Measurements from ENCODE around the gene ALMS1.
"Not testable (repeated sequence)": the region's sequence is repeated elsewhere in the genome, so short reads cannot be mapped to it uniquely, and the experiment has no call there.

ALMS1 gene, protein sequence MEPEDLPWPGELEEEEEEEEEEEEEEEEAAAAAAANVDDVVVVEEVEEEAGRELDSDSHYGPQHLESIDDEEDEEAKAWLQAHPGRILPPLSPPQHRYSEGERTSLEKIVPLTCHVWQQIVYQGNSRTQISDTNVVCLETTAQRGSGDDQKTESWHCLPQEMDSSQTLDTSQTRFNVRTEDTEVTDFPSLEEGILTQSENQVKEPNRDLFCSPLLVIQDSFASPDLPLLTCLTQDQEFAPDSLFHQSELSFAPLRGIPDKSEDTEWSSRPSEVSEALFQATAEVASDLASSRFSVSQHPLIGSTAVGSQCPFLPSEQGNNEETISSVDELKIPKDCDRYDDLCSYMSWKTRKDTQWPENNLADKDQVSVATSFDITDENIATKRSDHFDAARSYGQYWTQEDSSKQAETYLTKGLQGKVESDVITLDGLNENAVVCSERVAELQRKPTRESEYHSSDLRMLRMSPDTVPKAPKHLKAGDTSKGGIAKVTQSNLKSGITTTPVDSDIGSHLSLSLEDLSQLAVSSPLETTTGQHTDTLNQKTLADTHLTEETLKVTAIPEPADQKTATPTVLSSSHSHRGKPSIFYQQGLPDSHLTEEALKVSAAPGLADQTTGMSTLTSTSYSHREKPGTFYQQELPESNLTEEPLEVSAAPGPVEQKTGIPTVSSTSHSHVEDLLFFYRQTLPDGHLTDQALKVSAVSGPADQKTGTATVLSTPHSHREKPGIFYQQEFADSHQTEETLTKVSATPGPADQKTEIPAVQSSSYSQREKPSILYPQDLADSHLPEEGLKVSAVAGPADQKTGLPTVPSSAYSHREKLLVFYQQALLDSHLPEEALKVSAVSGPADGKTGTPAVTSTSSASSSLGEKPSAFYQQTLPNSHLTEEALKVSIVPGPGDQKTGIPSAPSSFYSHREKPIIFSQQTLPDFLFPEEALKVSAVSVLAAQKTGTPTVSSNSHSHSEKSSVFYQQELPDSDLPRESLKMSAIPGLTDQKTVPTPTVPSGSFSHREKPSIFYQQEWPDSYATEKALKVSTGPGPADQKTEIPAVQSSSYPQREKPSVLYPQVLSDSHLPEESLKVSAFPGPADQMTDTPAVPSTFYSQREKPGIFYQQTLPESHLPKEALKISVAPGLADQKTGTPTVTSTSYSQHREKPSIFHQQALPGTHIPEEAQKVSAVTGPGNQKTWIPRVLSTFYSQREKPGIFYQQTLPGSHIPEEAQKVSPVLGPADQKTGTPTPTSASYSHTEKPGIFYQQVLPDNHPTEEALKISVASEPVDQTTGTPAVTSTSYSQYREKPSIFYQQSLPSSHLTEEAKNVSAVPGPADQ (N-terminal part only)

DNA sequence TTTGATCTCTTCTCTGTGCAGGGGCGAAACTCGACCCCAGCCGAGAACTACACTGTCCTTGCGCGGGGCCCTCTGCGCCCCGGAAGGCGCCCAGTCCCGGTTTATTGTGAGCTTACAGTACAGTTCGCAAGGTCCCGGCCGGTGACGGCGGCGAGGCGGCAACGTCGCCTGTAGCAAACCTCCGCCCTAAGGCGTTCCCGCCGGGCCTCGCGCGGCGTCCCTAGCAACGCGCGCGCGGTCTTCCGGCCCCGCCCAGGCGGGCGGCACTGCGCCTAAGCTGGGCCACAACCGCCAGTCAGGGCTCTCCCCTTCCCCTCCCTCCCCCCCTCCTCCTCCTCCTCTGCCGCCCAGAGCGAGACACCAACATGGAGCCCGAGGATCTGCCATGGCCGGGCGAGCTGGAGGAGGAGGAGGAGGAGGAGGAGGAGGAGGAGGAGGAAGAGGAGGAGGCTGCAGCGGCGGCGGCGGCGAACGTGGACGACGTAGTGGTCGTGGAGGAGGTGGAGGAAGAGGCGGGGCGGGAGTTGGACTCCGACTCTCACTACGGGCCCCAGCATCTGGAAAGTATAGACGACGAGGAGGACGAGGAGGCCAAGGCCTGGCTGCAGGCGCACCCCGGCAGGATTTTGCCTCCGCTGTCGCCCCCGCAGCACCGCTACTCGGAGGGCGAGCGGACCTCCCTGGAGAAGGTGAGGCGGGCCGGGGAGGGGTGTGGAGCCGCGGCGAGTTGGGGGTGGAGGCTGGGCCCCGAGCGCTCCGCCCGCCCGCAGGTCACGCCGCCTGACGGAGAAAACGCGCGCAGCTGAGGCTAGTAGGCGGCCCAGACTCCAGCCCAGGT is at the start of gene ALMS1:
TSS of gene ALMS1 (plus strand) at position 333 of the 838 bp plus-strand sequence. CDS start at position 366, 33 bp downstream.
- TF ChIP-seq, protein P1, sequence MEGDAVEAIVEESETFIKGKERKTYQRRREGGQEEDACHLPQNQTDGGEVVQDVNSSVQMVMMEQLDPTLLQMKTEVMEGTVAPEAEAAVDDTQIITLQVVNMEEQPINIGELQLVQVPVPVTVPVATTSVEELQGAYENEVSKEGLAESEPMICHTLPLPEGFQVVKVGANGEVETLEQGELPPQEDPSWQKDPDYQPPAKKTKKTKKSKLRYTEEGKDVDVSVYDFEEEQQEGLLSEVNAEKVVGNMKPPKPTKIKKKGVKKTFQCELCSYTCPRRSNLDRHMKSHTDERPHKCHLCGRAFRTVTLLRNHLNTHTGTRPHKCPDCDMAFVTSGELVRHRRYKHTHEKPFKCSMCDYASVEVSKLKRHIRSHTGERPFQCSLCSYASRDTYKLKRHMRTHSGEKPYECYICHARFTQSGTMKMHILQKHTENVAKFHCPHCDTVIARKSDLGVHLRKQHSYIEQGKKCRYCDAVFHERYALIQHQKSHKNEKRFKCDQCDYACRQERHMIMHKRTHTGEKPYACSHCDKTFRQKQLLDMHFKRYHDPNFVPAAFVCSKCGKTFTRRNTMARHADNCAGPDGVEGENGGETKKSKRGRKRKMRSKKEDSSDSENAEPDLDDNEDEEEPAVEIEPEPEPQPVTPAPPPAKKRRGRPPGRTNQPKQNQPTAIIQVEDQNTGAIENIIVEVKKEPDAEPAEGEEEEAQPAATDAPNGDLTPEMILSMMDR (IDR thresholded peaks at IDR 0.05; ENCODE audit: low read depth, low read length, missing control alignments): peak; percentile 4
- peak within 1 kb of the TSS; percentile 85 for H3K4me3 ChIP-seq (ENCODE audit: low read depth, low read length)
- peak; percentile 75 for DNase-seq (ENCODE audit: low read depth)

DNA sequence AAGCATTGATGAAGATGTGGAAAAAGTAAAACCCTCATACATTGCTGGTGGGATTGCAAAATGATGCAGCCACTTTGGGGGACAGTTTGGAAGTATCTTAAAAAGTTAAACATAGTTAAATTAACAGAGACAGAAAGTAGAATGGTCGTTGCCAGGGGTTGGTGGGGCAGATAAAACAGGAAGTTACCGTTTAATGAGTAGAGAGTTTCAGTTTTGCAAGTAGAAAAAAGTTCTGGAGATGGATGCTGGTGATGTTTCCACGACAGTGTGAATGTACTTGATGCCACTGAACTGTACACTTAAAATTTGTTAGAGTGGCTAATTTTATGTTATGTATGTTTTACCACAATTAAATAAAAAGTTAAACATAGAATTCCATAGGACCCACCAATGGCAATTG is 47.8 kb upstream of the ALMS1 start:
- DNase-seq (ENCODE audit: low read depth): no peak
- TF ChIP-seq, protein P1 (IDR thresholded peaks at IDR 0.05; ENCODE audit: low read depth, low read length, missing control alignments): no peak
- no peak overlapping the region for H3K4me3 ChIP-seq (ENCODE audit: low read depth, low read length)

DNA sequence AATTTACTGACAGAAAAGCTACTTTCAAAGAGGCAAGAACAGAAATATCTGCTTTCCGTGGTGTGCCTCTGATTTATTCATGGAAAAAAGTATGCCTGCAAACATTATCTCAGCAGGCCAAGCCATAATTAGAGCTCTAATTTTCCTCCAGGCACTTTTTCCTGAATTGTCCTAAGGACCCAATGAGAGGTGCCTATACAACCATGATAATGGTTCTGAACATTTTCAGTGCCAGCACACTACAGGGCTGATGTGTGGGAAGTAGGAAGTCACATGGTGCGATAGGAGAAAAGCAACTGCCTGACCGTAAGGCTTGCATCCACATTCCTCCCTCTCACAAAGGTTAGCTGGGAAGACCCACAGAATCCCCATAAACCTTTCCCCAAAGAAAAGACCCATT is 46.4 kb upstream of the ALMS1 start:
- H3K4me3 ChIP-seq (ENCODE audit: low read depth, low read length): no peak overlapping the region
- TF ChIP-seq, protein P1 (IDR thresholded peaks at IDR 0.05; ENCODE audit: low read depth, low read length, missing control alignments): no peak
- no peak for DNase-seq (ENCODE audit: low read depth)

DNA sequence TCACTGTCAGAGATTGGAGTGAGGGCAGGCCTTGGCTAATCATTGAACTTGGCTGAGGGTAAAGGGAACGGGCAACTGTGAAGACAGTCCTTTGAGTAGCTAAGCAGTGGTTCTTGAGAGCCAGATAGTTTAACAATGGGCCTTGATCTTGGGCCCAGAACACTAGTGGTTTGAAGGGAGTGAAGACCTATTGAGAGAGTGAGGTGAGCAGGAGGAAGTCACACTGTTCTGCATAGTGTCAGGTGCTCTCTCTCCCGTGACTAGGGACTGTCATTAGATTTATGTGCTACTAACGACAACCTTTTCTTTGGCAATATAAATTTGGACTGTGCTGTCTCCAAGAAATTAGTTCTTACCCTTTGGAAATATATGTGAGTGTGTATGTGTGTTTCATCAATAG is 44.6 kb upstream of the ALMS1 start:
- no peak overlapping the region for H3K4me3 ChIP-seq (ENCODE audit: low read depth, low read length)
- TF ChIP-seq, protein P1 (IDR thresholded peaks at IDR 0.05; ENCODE audit: low read depth, low read length, missing control alignments): no peak
- no peak for DNase-seq (ENCODE audit: low read depth)

DNA sequence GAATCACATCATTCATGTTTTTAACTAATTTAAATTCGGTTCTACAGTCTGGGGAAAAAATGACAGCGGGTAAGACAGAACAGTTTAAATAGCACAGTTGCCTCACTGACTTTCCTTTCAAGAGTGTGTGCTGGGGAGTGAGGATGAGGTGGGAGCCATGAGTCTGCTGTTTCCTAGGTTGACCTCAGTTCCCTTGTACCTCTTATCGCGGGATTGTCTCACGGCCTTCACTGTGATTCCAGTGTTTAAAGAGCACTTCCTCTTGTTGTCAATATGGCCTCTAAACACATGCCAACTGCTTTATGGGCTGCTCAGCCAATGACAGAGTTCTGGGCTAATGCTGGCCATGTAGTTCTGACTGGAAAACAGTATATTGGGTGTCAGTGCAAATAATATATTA is 41.6 kb upstream of the ALMS1 start:
- TF ChIP-seq, protein P1 (IDR thresholded peaks at IDR 0.05; ENCODE audit: low read depth, low read length, missing control alignments): no peak

DNA sequence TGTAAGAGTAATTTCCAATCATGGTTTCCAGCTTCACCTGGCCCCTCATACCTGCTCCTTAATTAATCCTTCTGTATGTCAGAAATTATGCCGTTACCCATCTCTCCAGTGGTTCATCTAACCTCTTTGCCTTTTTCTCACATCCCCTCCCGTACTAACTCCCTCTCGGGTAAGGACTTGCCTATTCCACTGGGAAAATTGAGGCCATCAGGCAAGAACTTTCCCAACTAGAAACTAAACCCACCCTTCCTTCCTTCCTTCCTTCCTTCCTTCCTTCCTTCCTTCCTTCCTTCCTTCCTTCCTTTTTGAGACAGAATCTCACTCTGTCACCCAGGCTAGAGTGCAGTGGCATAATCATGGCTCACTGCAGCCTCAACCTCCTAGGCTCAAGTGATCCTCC is 40.9 kb upstream of the ALMS1 start:
- H3K4me3 ChIP-seq (ENCODE audit: low read depth, low read length); DNase-seq (ENCODE audit: low read depth): not testable (repeated sequence)

More for the DNA sequence above, 41.6 kb upstream of the ALMS1 start:
- DNase-seq (ENCODE audit: low read depth): no peak
- no peak overlapping the region for H3K4me3 ChIP-seq (ENCODE audit: low read depth, low read length)
